GM12878 (cell line): ENCODE results near the gene MAPKAPK2. TPM values are rescaled to one million over a fixed set of nuclear protein-coding genes. Genes with fewer than 3 reads are reported as not detected.
A peak's percentile ranks its signal among the peaks of the same experiment; 100 is the strongest.

Experiments
- ATAC-seq: fragments of 200-7000 bp; cut with Tn5 transposase; 3 replicates; pipeline ENCODE4 v1.9.1; 2020; ENCODE audit warnings: mild to moderate bottlenecking, moderate library complexity
- BruUV-seq: library from RNA; stranded (reverse); fragments of 400-500 nt; replicated peaks from 2 replicates; lab custom pipeline; 2021; lab: Mats Ljungman, UMichigan
- CTCF ChIA-PET: fragments of 300-600 bp; sonication (Branson Sonifier 250); formaldehyde crosslinking; extraction: SDS; loops from one replicate; lab custom pipeline; 2021; ENCODE audit warnings: inconsistent platforms; lab: Yijun Ruan, JAX
- POLR2A ChIA-PET: fragments of 350-600 bp; formaldehyde crosslinking; extraction: SDS; loops from one replicate; lab custom pipeline; 2021; ENCODE audit warnings: inconsistent platforms; lab: Charles Lee
- RAD21 ChIA-PET: fragments of 300-600 bp; sonication (Branson Sonifier 250); formaldehyde crosslinking; loops from one replicate; lab custom pipeline; 2023; ENCODE audit warnings: antibody characterized with exemption; ENCODE audit not compliant: unreplicated experiment; lab: Charles Lee
- SMC1A ChIA-PET: fragments of 300-600 bp; sonication (Branson Sonifier 250); formaldehyde crosslinking; loops from one replicate; lab custom pipeline; 2023; ENCODE audit not compliant: unreplicated experiment, uncharacterized antibody; lab: Charles Lee
- DNase-seq: peaks from one replicate; pipeline ENCODE4 v3.0.0-alpha.2; 2011; ENCODE audit warnings: low read depth, low spot score
- FAIRE-seq: peaks from 3 replicates; lab custom pipeline; 2011; peaks lifted over from hg19 to GRCh38; lab: Jason Lieb, UNC
- H2AFZ ChIP-seq: 2 replicates; pipeline ENCODE4 v1.6.0; 2011; ENCODE audit warnings: low read depth, low read length, control low read depth; ENCODE audit not compliant: control insufficient read depth
- H3K27ac ChIP-seq: 2 replicates; pipeline ENCODE4 v1.5.1; 2011; ENCODE audit warnings: control low read depth; ENCODE audit not compliant: control insufficient read depth, insufficient read depth
- H3K27me3 ChIP-seq, 2 experiments: replicated peaks in 1 of 2; 2 replicates each; pipeline versions ENCODE4 v1.6.0 to v1.6.1; 2011; ENCODE audit warnings: low read length in 1 of 2; ENCODE audit not compliant: control insufficient read depth in 2 of 2, insufficient read depth in 2 of 2
- H3K36me3 ChIP-seq, 2 experiments: 2 replicates each; pipeline ENCODE4 v1.5.1; 2011; ENCODE audit warnings: low read length in 1 of 2; ENCODE audit not compliant: control insufficient read depth in 2 of 2, insufficient read depth in 2 of 2
- H3K4me1 ChIP-seq: 2 replicates; pipeline ENCODE4 v1.6.1; 2011; ENCODE audit warnings: mild to moderate bottlenecking, low read length, moderate library complexity, mixed read lengths; ENCODE audit not compliant: control insufficient read depth, insufficient read depth
- H3K4me2 ChIP-seq: 2 replicates; pipeline ENCODE4 v1.6.0; 2011; ENCODE audit warnings: control low read depth; ENCODE audit not compliant: control insufficient read depth, insufficient read depth
- H3K4me3 ChIP-seq: fragments of 200-600 bp; sonication (generic); 2 replicates; pipeline ENCODE4 v1.5.1; 2016
- H3K79me2 ChIP-seq: 2 replicates; pipeline ENCODE4 v1.6.0; 2011; ENCODE audit warnings: low read length; ENCODE audit not compliant: control insufficient read depth, insufficient read depth
- H3K9ac ChIP-seq: 2 replicates; pipeline ENCODE4 v1.8.0; 2011; ENCODE audit warnings: low read length, control low read depth, mixed read lengths; ENCODE audit not compliant: control insufficient read depth, insufficient read depth
- H3K9me3 ChIP-seq: replicated peaks from 3 replicates; pipeline ENCODE4 v1.5.1; 2011; ENCODE audit warnings: mild to moderate bottlenecking, low read length; ENCODE audit not compliant: control insufficient read depth, insufficient read depth
- H4K20me1 ChIP-seq: 2 replicates; pipeline ENCODE4 v1.6.0; 2011; ENCODE audit not compliant: control insufficient read depth, insufficient read depth
- CBX5 ChIP-seq: sonication (generic); IDR thresholded peaks from 2 replicates; pipeline ENCODE4 v1.6.1; 2016; ENCODE audit warnings: low read depth, moderate library complexity, mild to moderate bottlenecking, inconsistent platforms
- EED ChIP-seq: sonication (generic); IDR thresholded peaks from 2 replicates; pipeline ENCODE4 v1.6.1; 2016; ENCODE audit warnings: antibody characterized with exemption, low read depth
- FOXM1 ChIP-seq: IDR thresholded peaks from 2 replicates; pipeline ENCODE4 v1.6.1; 2012; ENCODE audit warnings: low read depth, mild to moderate bottlenecking, inconsistent platforms, low read length, moderate library complexity
- HDGF ChIP-seq: fragments of 450-650 bp; IDR thresholded peaks from 2 replicates; pipeline ENCODE4 v1.6.1; 2016; ENCODE audit warnings: antibody characterized with exemption
- MXI1 ChIP-seq: fragments of 150-350 bp; IDR thresholded peaks from 2 replicates; pipeline ENCODE4 v1.6.1; 2011; ENCODE audit warnings: low read depth, mild to moderate bottlenecking, inconsistent platforms, low read length, improper control_type of control experiment
- PML ChIP-seq: IDR thresholded peaks from 2 replicates; pipeline ENCODE4 v1.6.1; 2012; ENCODE audit warnings: low read length, inconsistent platforms
- RFX5 ChIP-seq: IDR thresholded peaks from 2 replicates; pipeline ENCODE4 v1.6.1; 2011; ENCODE audit warnings: low read depth, low read length, improper control_type of control experiment
- SPI1 ChIP-seq: IDR thresholded peaks from 2 replicates; pipeline ENCODE4 v1.6.1; 2011; ENCODE audit warnings: low read depth, mild to moderate bottlenecking, low read length, moderate library complexity, borderline replicate concordance; ENCODE audit not compliant: insufficient read depth
- TBL1XR1 ChIP-seq: IDR thresholded peaks from 2 replicates; pipeline ENCODE4 v1.6.1; 2012; ENCODE audit warnings: low read depth, low read length, improper control_type of control experiment
- TCF3 ChIP-seq: IDR thresholded peaks from 2 replicates; pipeline ENCODE4 v1.6.1; 2012; ENCODE audit warnings: low read depth, mild to moderate bottlenecking, low read length, borderline replicate concordance; ENCODE audit not compliant: insufficient read depth
- ZSCAN29 ChIP-seq: fragments of 450-650 bp; IDR thresholded peaks from 2 replicates; pipeline ENCODE4 v1.6.1; 2017; ENCODE audit warnings: mild to moderate bottlenecking, moderate library complexity
- WGBS: methylation state at CpG from one replicate; pipeline ENCODE4 v1.1.6; 2016; ENCODE audit warnings: low lambda C conversion rate; ENCODE audit not compliant: insufficient replicate concordance, insufficient coverage; ENCODE audit errors: missing lambda C conversion rate; 5-methylcytosine and 5-hydroxymethylcytosine counted together
- in situ Hi-C: fragments of 300-500 bp; cut with MboI; formaldehyde crosslinking; loops from 9 replicates; pipeline ENCODE4 v1.14.3; 2018; ENCODE audit warnings: mixed read lengths
- intact Hi-C: fragments of 100-400 bp; cut with micrococcal nuclease; formaldehyde crosslinking; loops from one replicate; pipeline ENCODE4 v1.14.2; 2022; ENCODE audit not compliant: unreplicated experiment
- polyA plus RNA-seq, 11 experiments: library from polyadenylated mRNA; depleted of rRNA in 4 of 11; unstranded in 6 of 11; stranded (reverse) in 5 of 11; fragments of >200 nt; fragmentation: Nextera tagmentation in 4 of 11; fragmentation: Illumina TruSeq in 1 of 11; extraction: Ambion mirVana in 4 of 11; extraction: Trizol in 1 of 11; gene quantifications; 1 replicate in 1 of 11; 2 replicates in 10 of 11; pipeline versions ENCODE4 v1.2.1 to v1.2.3, GENCODE V29; 2011 to 2016; ENCODE audit warnings: inconsistent platforms in 2 of 11, missing spikeins in 2 of 11, low read depth in 1 of 11
- total RNA-seq, 4 experiments: library from RNA; depleted of rRNA in 3 of 4; stranded (reverse); fragments of >200 nt in 3 of 4; fragmentation: Illumina TruSeq in 1 of 4; extraction: Trizol in 1 of 4; gene quantifications; 2 replicates each; pipeline versions ENCODE4 v1.2.1 to v1.2.3, GENCODE V29; 2013 to 2021
- TF ChIP-seq, protein P1 (sequence below): fragments of 450-650 bp; IDR thresholded peaks from 2 replicates; pipeline ENCODE4 v1.6.1; 2018; ENCODE audit warnings: mild to moderate bottlenecking, low read depth, moderate library complexity; ENCODE audit not compliant: partially characterized antibody
- TF ChIP-seq, protein P2 (sequence below): IDR thresholded peaks from 2 replicates; pipeline ENCODE4 v1.6.1; 2012; ENCODE audit warnings: low read length, inconsistent platforms
- TF ChIP-seq, protein P3 (sequence below), 3 experiments: IDR thresholded peaks in 2 of 3; conservative IDR thresholded peaks in 1 of 3; 2 replicates each; pipeline ENCODE4 v1.5.1; 2011; ENCODE audit warnings: low read depth in 3 of 3, low read length in 3 of 3, mild to moderate bottlenecking in 3 of 3, control low read depth in 2 of 3, moderate library complexity in 2 of 3, inconsistent platforms in 1 of 3, mixed read lengths in 1 of 3; ENCODE audit not compliant: control insufficient read depth in 2 of 3, insufficient read depth in 1 of 3; ENCODE audit errors: extremely low read depth in 1 of 3

MAPKAPK2 gene
- total and polyA plus RNA-seq, 10 of the 15 experiments (the other 5 are each of a cell fraction or from before 2014, with no cell fraction given), result 0.72 to 92.2 (median 49.3) TPM

DNA sequence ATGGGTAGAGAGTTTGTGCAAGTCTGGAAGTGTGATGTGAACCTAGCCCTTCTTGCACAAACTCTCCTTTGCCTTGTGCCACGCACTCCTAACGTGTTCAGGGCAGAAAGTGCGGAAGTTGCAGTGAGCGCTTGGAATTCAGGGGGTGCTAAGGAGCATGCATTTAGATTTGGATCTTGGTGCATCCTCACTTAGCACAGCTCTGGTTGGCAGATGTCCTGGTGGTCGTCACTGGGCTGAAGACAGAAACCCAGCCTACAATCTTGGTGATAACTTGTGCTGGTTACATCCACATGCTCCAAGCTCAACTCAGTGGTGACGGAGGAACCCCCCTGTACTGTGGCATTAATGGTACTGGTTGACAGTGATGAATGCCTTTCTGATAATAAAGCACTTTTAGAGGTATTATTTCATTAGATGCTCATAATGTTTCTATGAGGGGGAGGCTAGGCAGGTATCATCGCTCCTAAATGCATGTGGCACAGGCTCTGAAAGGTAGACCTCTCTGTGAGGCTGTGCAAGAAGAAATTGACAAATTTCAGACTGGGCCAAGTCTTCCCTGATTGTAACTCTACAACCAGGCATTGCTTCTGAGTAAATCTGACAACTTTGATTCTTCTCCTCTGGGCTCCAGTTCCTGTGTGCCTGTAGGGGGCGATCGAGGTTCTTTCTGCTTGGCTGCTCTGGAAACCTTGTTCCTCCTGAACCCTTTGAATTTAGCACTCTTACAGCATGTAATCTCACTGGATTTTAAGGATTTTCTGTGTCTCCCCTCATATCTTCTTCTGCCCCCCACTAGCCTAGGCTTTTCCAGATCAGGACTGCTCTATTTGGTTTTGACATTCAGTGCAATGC lies 40.6 kb downstream of the MAPKAPK2 start:
- DNase-seq (no peak), FAIRE-seq (peak; percentile 70), ATAC-seq (peak; percentile 84)
- Histone ChIP-seq H3K9ac (no peak overlapping the region), H3K79me2 (peaks cover 48% of the 10 kb centered on the region), H3K27me3 (no peaks in the 10 kb centered on the region), H3K27ac (0 out of 2 replicates have a peak overlapping the region, but pooled peaks have one; percentile 34), H3K36me3 (peaks cover 8 to 13% of the 10 kb centered on the region in 2 experiments; a peak in 3 of 4 replicates), H3K4me1 (peaks cover 29% of the 10 kb centered on the region), H3K4me2 (no peak overlapping the region; the same call in 1 of the 2 replicates), H3K4me3 (no peak overlapping the region), H3K9me3 (no peaks in the 10 kb centered on the region), H4K20me1 (no peaks in the 10 kb centered on the region), H2AFZ (no peak overlapping the region)
- SMC1A ChIA-PET, result interaction anchor here (0.6 to 5.0 kb wide), 31 partner anchors 9 to 257 kb away, joined by 3 to 66 read pairs (median 4); partner anchors contain the start of genes FCMR, IL19 and MAPKAPK2
- 56% methylated on average over 9 of the region's 9 CpGs for WGBS
- CTCF ChIA-PET, result interaction anchor here (0.7 to 20.3 kb wide), 49 partner anchors 9 to 328 kb away, joined by 3 to 805 read pairs (median 7); partner anchors contain the start of genes DYRK3, FCMR, IL10 and IL19
- POLR2A ChIA-PET, result interaction anchor here (0.5 to 1.7 kb wide), 3 partner anchors 16 to 177 kb away, joined by 3 to 5 read pairs (median 4); no protein-coding TSS in a partner anchor
- intact Hi-C loops, result loop anchor here (10.0 kb wide), 1 partner anchor 91 kb away; the partner anchor contains the start of gene DYRK3
- in situ Hi-C loops, result loop anchor here (5.0 kb wide), 2 partner anchors 187 to 252 kb away; no protein-coding TSS in a partner anchor
- BruUV-seq, result no TSS peak
- RAD21 ChIA-PET, result interaction anchor here (0.7 to 4.6 kb wide), 24 partner anchors 10 to 257 kb away, joined by 3 to 35 read pairs (median 5); partner anchors contain the start of genes DYRK3, IL19 and IL24
- TF ChIP-seq FOXM1, result 0 out of 2 replicates have a peak, but pooled peaks have one; percentile 11
- TF ChIP-seq, protein P1, sequence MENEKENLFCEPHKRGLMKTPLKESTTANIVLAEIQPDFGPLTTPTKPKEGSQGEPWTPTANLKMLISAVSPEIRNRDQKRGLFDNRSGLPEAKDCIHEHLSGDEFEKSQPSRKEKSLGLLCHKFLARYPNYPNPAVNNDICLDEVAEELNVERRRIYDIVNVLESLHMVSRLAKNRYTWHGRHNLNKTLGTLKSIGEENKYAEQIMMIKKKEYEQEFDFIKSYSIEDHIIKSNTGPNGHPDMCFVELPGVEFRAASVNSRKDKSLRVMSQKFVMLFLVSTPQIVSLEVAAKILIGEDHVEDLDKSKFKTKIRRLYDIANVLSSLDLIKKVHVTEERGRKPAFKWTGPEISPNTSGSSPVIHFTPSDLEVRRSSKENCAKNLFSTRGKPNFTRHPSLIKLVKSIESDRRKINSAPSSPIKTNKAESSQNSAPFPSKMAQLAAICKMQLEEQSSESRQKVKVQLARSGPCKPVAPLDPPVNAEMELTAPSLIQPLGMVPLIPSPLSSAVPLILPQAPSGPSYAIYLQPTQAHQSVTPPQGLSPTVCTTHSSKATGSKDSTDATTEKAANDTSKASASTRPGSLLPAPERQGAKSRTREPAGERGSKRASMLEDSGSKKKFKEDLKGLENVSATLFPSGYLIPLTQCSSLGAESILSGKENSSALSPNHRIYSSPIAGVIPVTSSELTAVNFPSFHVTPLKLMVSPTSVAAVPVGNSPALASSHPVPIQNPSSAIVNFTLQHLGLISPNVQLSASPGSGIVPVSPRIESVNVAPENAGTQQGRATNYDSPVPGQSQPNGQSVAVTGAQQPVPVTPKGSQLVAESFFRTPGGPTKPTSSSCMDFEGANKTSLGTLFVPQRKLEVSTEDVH, result no peak
- no peak for TF ChIP-seq MXI1
- TF ChIP-seq, protein P2, sequence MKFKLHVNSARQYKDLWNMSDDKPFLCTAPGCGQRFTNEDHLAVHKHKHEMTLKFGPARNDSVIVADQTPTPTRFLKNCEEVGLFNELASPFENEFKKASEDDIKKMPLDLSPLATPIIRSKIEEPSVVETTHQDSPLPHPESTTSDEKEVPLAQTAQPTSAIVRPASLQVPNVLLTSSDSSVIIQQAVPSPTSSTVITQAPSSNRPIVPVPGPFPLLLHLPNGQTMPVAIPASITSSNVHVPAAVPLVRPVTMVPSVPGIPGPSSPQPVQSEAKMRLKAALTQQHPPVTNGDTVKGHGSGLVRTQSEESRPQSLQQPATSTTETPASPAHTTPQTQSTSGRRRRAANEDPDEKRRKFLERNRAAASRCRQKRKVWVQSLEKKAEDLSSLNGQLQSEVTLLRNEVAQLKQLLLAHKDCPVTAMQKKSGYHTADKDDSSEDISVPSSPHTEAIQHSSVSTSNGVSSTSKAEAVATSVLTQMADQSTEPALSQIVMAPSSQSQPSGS, result no peak
- TF ChIP-seq TBL1XR1, result no peak
- no peak for TF ChIP-seq RFX5
- TF ChIP-seq EED, result 0 out of 2 replicates have a peak, but pooled peaks have one; percentile 0
- no peak for TF ChIP-seq SPI1
- no peak for TF ChIP-seq ZSCAN29
- no peak for TF ChIP-seq CBX5
- TF ChIP-seq PML, result no peak
- TF ChIP-seq TCF3, result no peak
- TF ChIP-seq, protein P3, sequence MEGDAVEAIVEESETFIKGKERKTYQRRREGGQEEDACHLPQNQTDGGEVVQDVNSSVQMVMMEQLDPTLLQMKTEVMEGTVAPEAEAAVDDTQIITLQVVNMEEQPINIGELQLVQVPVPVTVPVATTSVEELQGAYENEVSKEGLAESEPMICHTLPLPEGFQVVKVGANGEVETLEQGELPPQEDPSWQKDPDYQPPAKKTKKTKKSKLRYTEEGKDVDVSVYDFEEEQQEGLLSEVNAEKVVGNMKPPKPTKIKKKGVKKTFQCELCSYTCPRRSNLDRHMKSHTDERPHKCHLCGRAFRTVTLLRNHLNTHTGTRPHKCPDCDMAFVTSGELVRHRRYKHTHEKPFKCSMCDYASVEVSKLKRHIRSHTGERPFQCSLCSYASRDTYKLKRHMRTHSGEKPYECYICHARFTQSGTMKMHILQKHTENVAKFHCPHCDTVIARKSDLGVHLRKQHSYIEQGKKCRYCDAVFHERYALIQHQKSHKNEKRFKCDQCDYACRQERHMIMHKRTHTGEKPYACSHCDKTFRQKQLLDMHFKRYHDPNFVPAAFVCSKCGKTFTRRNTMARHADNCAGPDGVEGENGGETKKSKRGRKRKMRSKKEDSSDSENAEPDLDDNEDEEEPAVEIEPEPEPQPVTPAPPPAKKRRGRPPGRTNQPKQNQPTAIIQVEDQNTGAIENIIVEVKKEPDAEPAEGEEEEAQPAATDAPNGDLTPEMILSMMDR (IDR thresholded peaks at IDR 0.05 in 2 of 3, conservative IDR thresholded peaks at IDR 0.05 in 1 of 3; ENCODE audit: control insufficient read depth in 2 of 3, extremely low read depth in 1 of 3, insufficient read depth in 1 of 3, low read depth in 3 of 3, low read length in 3 of 3), result peak; percentile 59 to 78 (median 73)
- no peak for TF ChIP-seq HDGF
